Suprapubic skin (tissue), 4 donors: Measurements from ENCODE around the gene SLC6A13.

ENCODE experiments used
- CTCF ChIP-seq, 2 donors: fragments of 200-600 bp in 1 of 2; fragments of 450-650 bp in 1 of 2; sonication (generic) in 1 of 2; IDR thresholded peaks; one replicate each; pipeline ENCODE4 v1.5.1; 2016 to 2019; ENCODE audit warnings: antibody characterized with exemption in 2 of 2, mild to moderate bottlenecking in 1 of 2, moderate library complexity in 1 of 2
- POLR2A ChIP-seq, 2 donors: fragments of 450-650 bp; IDR thresholded peaks; one replicate each; pipeline ENCODE4 v1.6.1; 2017; ENCODE audit warnings: antibody characterized with exemption in 2 of 2, mild to moderate bottlenecking in 2 of 2, moderate library complexity in 2 of 2
- POLR2AphosphoS5 ChIP-seq, 3 donors: sonication (generic); formaldehyde crosslinking; IDR thresholded peaks; one replicate each; pipeline ENCODE4 v1.6.1; 2017; ENCODE audit warnings: antibody characterized with exemption in 3 of 3

DNA sequence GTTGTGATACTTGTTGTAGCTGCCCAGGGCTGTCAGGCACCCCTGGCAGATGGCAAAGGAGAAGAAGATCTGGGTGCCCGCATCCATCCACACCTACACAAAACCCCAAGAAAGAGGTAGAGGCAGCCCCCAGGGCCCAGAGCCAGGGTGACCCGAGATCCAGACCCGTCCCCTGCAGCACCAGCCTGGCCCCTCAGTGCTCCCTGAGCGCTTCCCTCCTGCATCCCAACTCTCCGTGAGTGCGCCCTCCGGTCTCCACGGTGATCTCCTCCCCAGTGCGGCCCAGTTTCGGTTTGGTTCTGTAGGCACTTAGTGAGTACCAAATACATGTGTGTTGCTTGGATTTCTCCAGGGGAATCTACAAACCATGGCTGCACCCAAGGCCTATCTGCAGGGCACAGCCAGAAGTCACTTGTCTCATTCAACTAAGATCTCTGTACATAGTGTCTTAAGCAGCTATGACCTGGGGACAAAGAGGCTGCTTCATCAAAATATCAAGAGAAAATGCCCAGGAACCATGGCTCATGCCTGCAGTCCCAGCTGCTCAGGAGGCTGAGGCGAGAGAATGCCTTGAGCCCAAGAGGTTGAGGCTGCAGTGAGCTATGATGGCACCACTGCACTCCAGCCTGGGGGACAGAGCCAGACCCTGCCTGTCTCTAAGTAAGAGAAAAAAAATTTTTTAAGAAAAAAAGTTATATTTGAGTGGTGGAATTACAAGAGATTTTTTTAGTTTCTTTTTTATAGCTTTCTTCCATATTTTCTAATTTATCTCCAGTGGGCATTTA lies 64.5 kb downstream of the SLC6A13 start:
- TF ChIP-seq CTCF (IDR thresholded peaks at IDR 0.05) (no peak), POLR2AphosphoS5 (IDR thresholded peaks at IDR 0.05) (no peak), POLR2A (IDR thresholded peaks at IDR 0.05) (no peak)
